HepG2 (cell line): ENCODE results near the gene ROBO2. TPM values are rescaled to one million over a fixed set of nuclear protein-coding genes. Genes with fewer than 3 reads are reported as not detected.

Experiments used
- ATAC-seq: fragments of 200-7000 bp; cut with Tn5 transposase; 3 replicates; pipeline ENCODE4 v1.9.1; 2020; ENCODE audit warnings: mild to moderate bottlenecking, moderate library complexity
- BruUV-seq: library from RNA; stranded (reverse); fragments of 400-500 nt; replicated peaks from 2 replicates; lab custom pipeline; 2021; lab: Mats Ljungman, UMichigan
- CTCF ChIA-PET: fragments of 300-600 bp; formaldehyde crosslinking; extraction: SDS; loops from one replicate; lab custom pipeline; 2021; ENCODE audit warnings: low total read pairs, inconsistent platforms, low intra/inter-chr PET ratio; lab: Yijun Ruan, JAX
- POLR2A ChIA-PET: fragments of 350-600 bp; sonication (Branson Sonifier 250); formaldehyde crosslinking; loops from one replicate; lab custom pipeline; 2020; ENCODE audit warnings: antibody characterized with exemption, inconsistent platforms; lab: Yijun Ruan, JAX
- DNase-seq: peaks from one replicate; pipeline ENCODE4 v3.0.0-alpha.2; 2015; ENCODE audit warnings: low spot score
- FAIRE-seq: peaks from 3 replicates; lab custom pipeline; 2011; peaks lifted over from hg19 to GRCh38; lab: Jason Lieb, UNC
- H2AFZ ChIP-seq: one replicate; pipeline ENCODE4 v1.6.1; 2011; ENCODE audit warnings: low read length, inconsistent platforms
- H3K27ac ChIP-seq: fragments of 300-600 bp; 3 replicates; pipeline ENCODE4 v1.8.0; 2011; ENCODE audit warnings: mixed run types, mild to moderate bottlenecking, mixed read lengths, low read length, inconsistent platforms; ENCODE audit not compliant: insufficient read depth; ENCODE audit errors: extremely low read length
- H3K27me3 ChIP-seq, 2 experiments: fragments of 200-600 bp in 1 of 2; 2 replicates in 1 of 2; 3 replicates in 1 of 2; pipeline versions ENCODE4 v1.6.0 to v1.8.0; 2011; ENCODE audit warnings: low read length in 2 of 2, mild to moderate bottlenecking in 2 of 2, moderate library complexity in 2 of 2, inconsistent platforms in 1 of 2; ENCODE audit not compliant: insufficient read depth in 2 of 2, control insufficient read depth in 1 of 2
- H3K36me3 ChIP-seq, 2 experiments: fragments of 200-600 bp in 1 of 2; replicated peaks in 1 of 2; 2 replicates in 1 of 2; 3 replicates in 1 of 2; pipeline versions ENCODE4 v1.5.1 to v1.8.0; 2011; ENCODE audit warnings: low read length in 2 of 2, inconsistent platforms in 1 of 2; ENCODE audit not compliant: insufficient read depth in 2 of 2, control insufficient read depth in 1 of 2
- H3K4me1 ChIP-seq: 2 replicates; pipeline ENCODE4 v1.5.1; 2012; ENCODE audit warnings: low read length, inconsistent platforms; ENCODE audit not compliant: insufficient read depth
- H3K4me2 ChIP-seq: 2 replicates; pipeline ENCODE4 v1.6.0; 2011; ENCODE audit warnings: low read depth, low read length, inconsistent platforms
- H3K4me3 ChIP-seq, 3 experiments: fragments of 200-600 bp in 1 of 3; sonication (generic), shearing (Covaris generic) in 1 of 3; replicated peaks in 1 of 3; 2 replicates each; pipeline ENCODE4 v1.5.1; 2011 to 2016; ENCODE audit warnings: low read length in 3 of 3, inconsistent platforms in 2 of 3, low read depth in 2 of 3, mild to moderate bottlenecking in 2 of 3, control low read depth in 1 of 3, mixed read lengths in 1 of 3; ENCODE audit not compliant: insufficient read depth in 1 of 3
- H3K79me2 ChIP-seq: one replicate; pipeline ENCODE4 v1.6.1; 2011; ENCODE audit warnings: low read length, inconsistent platforms; ENCODE audit not compliant: insufficient read depth
- H3K9ac ChIP-seq: 2 replicates; pipeline ENCODE4 v1.6.0; 2011; ENCODE audit warnings: mild to moderate bottlenecking, low read depth, low read length, inconsistent platforms; ENCODE audit not compliant: insufficient read depth
- H3K9me3 ChIP-seq: 2 replicates; pipeline ENCODE4 v1.5.1; 2012; ENCODE audit warnings: mild to moderate bottlenecking, low read length
- H4K20me1 ChIP-seq: 2 replicates; pipeline ENCODE4 v1.6.0; 2011; ENCODE audit warnings: inconsistent platforms, mild to moderate bottlenecking, low read length, moderate library complexity; ENCODE audit not compliant: insufficient read depth
- ADNP ChIP-seq: sonication (generic); formaldehyde crosslinking; IDR thresholded peaks from 2 replicates; pipeline ENCODE4 v1.4.0; 2020; ENCODE audit warnings: missing genetic modification reagents
- ARID2 ChIP-seq: sonication (generic); formaldehyde crosslinking; IDR thresholded peaks from 2 replicates; pipeline ENCODE4 v1.8.1; 2022; ENCODE audit warnings: mild to moderate bottlenecking, missing genetic modification reagents, borderline replicate concordance
- DBP ChIP-seq: sonication (generic); formaldehyde crosslinking; IDR thresholded peaks from 2 replicates; pipeline ENCODE4 v1.4.0; 2020; ENCODE audit warnings: missing genetic modification reagents; ENCODE audit errors: not compliant biosample characterization
- HDAC6 ChIP-seq: fragments of 200-600 bp; sonication (generic); IDR thresholded peaks from 2 replicates; pipeline ENCODE4 v1.7.0; 2017; ENCODE audit warnings: mild to moderate bottlenecking, antibody characterized with exemption, low read length, low read depth
- HOXD1 ChIP-seq: sonication (generic); formaldehyde crosslinking; IDR thresholded peaks from 2 replicates; pipeline ENCODE4 v1.5.0; 2020; ENCODE audit warnings: missing genetic modification reagents
- KDM3A ChIP-seq: IDR thresholded peaks from 2 replicates; pipeline ENCODE4 v1.6.1; 2018; ENCODE audit warnings: low read depth, missing compliant biosample characterization
- MATR3 ChIP-seq: sonication (generic); formaldehyde crosslinking; IDR thresholded peaks from 2 replicates; pipeline ENCODE4 v1.4.0; 2020; ENCODE audit warnings: missing genetic modification reagents
- MED13 ChIP-seq: sonication (generic); formaldehyde crosslinking; IDR thresholded peaks from 2 replicates; pipeline ENCODE4 v1.5.0; 2020; ENCODE audit warnings: missing genetic modification reagents
- NFIB ChIP-seq: sonication (generic); formaldehyde crosslinking; IDR thresholded peaks from 2 replicates; pipeline ENCODE4 v1.9.0; 2021; ENCODE audit warnings: missing genetic modification reagents, mild to moderate bottlenecking, borderline replicate concordance
- NR0B2 ChIP-seq: sonication (generic); formaldehyde crosslinking; IDR thresholded peaks from 2 replicates; pipeline ENCODE4 v1.4.0; 2020; ENCODE audit warnings: mild to moderate bottlenecking, missing genetic modification reagents
- ZNF205 ChIP-seq: IDR thresholded peaks from 2 replicates; pipeline ENCODE4 v1.6.1; 2018; ENCODE audit warnings: missing biosample characterization, missing genetic modification reagents
- ZNF263 ChIP-seq: sonication (generic); formaldehyde crosslinking; IDR thresholded peaks from 2 replicates; pipeline ENCODE4 v1.4.0; 2020; ENCODE audit warnings: missing genetic modification reagents
- ZNF292 ChIP-seq: sonication (generic); formaldehyde crosslinking; IDR thresholded peaks from 2 replicates; pipeline ENCODE4 v1.8.1; 2022; ENCODE audit warnings: mild to moderate bottlenecking, low read depth, missing genetic modification reagents, borderline replicate concordance
- ZNF549 ChIP-seq: sonication (generic); formaldehyde crosslinking; IDR thresholded peaks from 2 replicates; pipeline ENCODE4 v1.5.0; 2020; ENCODE audit warnings: missing genetic modification reagents
- ZNF644 ChIP-seq: IDR thresholded peaks from 2 replicates; pipeline ENCODE4 v1.6.1; 2016; ENCODE audit warnings: low read depth
- ZNF687 ChIP-seq: sonication (generic); formaldehyde crosslinking; IDR thresholded peaks from 2 replicates; pipeline ENCODE4 v1.5.1; 2020; ENCODE audit warnings: mild to moderate bottlenecking, missing genetic modification reagents, moderate library complexity
- ZNF850 ChIP-seq: sonication (generic); formaldehyde crosslinking; conservative IDR thresholded peaks from 2 replicates; pipeline ENCODE4 v1.9.0; 2021; ENCODE audit warnings: mild to moderate bottlenecking, missing genetic modification reagents
- whole genome bisulfite sequencing: methylation state at CpG from one replicate; pipeline ENCODE4 v1.1.6; 2017; ENCODE audit warnings: low lambda C conversion rate; 5-methylcytosine and 5-hydroxymethylcytosine counted together
- in situ Hi-C: cut with HindIII; loops from 2 replicates; pipeline ENCODE4 v1.10.0; 2017; ENCODE audit warnings: low pct_unique_long_range_greater_than_20kb; ENCODE audit not compliant: extremely low pct_ligation_motif_present
- intact Hi-C: fragments of 100-400 bp; cut with micrococcal nuclease; formaldehyde crosslinking; loops from one replicate; pipeline ENCODE4 v1.10.0; 2022; ENCODE audit not compliant: unreplicated experiment
- polyA plus RNA-seq, 8 experiments: library from polyadenylated mRNA; depleted of rRNA in 3 of 8; stranded (reverse) in 7 of 8; unstranded in 1 of 8; fragments of >200 nt; fragmentation: Illumina TruSeq in 4 of 8; extraction: Trizol in 4 of 8; gene quantifications; 2 replicates each; pipeline versions ENCODE4 v1.2.1 to v1.2.3, GENCODE V29; 2011 to 2016; ENCODE audit warnings: low read depth in 4 of 8, missing spikeins in 1 of 8, mixed read lengths in 1 of 8; ENCODE audit not compliant: insufficient read depth in 1 of 8
- total RNA-seq, 5 experiments: library from RNA; depleted of rRNA; stranded (reverse); fragments of >200 nt; fragmentation: Illumina TruSeq; extraction: Trizol; gene quantifications; 2 replicates each; pipeline ENCODE4 v1.2.3, GENCODE V29; 2016; ENCODE audit warnings: low read depth in 1 of 5
- TF ChIP-seq, protein P1 (sequence below): sonication (generic); formaldehyde crosslinking; IDR thresholded peaks from 2 replicates; pipeline ENCODE4 v1.8.1; 2022; ENCODE audit warnings: mild to moderate bottlenecking, missing genetic modification reagents

Gene ROBO2
- total and polyA plus RNA-seq, 2 of the 13 experiments (the other 11 are each of a cell fraction or from before 2014, with no cell fraction given): not detected

DNA sequence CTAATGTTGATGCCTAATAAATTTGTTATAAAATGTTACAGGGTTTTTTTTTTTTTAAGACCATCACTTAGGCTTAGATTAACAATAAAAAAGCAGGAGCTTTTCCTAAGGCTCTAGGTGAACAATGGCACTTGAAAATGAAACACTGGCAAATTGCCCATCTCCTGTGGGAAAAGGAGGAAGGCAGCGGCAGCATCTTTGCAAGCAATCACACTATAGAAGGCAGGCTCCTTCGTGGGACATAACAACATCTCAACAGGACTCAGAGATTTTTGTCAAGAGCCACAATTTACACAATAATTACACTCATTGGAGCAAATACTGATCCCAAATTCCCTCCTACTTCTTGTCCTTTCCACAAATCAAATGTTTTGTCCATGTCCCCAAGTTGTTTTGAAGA is 646.7 kb downstream of the ROBO2 start:
- H2AFZ ChIP-seq: no peak overlapping the region
- no peaks in the 10 kb centered on the region for H3K27me3 ChIP-seq
- no peak overlapping the region for H3K4me2 ChIP-seq
- BruUV-seq: no TSS peak
- ATAC-seq (no peak), FAIRE-seq (no peak), DNase-seq (no peak)
- no peak overlapping the region for H3K4me3 ChIP-seq
- H3K9me3 ChIP-seq: peaks cover 17% of the 10 kb centered on the region
- 0% methylated on average over 1 of the region's 2 CpGs for WGBS
- H3K27ac ChIP-seq: no peak overlapping the region
- intact Hi-C loops: no loop called here
- in situ Hi-C loops: no loop called here
- ChIA-PET POLR2A (no interaction called here), CTCF (no interaction called here)
- H3K36me3 ChIP-seq: no peaks in the 10 kb centered on the region
- TF ChIP-seq, protein P1, sequence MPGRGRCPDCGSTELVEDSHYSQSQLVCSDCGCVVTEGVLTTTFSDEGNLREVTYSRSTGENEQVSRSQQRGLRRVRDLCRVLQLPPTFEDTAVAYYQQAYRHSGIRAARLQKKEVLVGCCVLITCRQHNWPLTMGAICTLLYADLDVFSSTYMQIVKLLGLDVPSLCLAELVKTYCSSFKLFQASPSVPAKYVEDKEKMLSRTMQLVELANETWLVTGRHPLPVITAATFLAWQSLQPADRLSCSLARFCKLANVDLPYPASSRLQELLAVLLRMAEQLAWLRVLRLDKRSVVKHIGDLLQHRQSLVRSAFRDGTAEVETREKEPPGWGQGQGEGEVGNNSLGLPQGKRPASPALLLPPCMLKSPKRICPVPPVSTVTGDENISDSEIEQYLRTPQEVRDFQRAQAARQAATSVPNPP: no peak
- TF ChIP-seq MATR3 (CRISPR knock-in tag) (no peak), KDM3A (CRISPR knock-in tag) (no peak), MED13 (CRISPR knock-in tag) (no peak), NR0B2 (CRISPR knock-in tag) (no peak), ZNF850 (CRISPR knock-in tag) (no peak), ZNF644 (no peak), ZNF549 (CRISPR knock-in tag) (no peak), DBP (CRISPR knock-in tag) (no peak), NFIB (no peak), ZNF292 (no peak), HOXD1 (CRISPR knock-in tag) (no peak), HDAC6 (no peak), ADNP (CRISPR knock-in tag) (no peak), ZNF263 (no peak), ZNF205 (CRISPR knock-in tag) (no peak), ZNF687 (CRISPR knock-in tag) (no peak), ARID2 (CRISPR knock-in tag) (no peak)
- no peaks in the 10 kb centered on the region for H4K20me1 ChIP-seq
- H3K4me1 ChIP-seq: no peaks in the 10 kb centered on the region
- H3K9ac ChIP-seq: no peak overlapping the region
- H3K79me2 ChIP-seq: no peaks in the 10 kb centered on the region
